ENCODE measurements around the gene DEFB116. TPM values are rescaled to one million over a fixed set of nuclear protein-coding genes. Genes with fewer than 3 reads are reported as not detected.

DEFB116 gene
- total and polyA plus RNA-seq, 2 experiments from 2014 or later: not detected

- no peak for TF ChIP-seq CTCF (IDR thresholded peaks at IDR 0.05; ENCODE audit: low read depth, low read length)
- Histone ChIP-seq H3K9me3 (ENCODE audit: low read depth) (no peaks in the 10 kb centered on the region), H3K4me3 (no peak overlapping the region), H3K27me3 (no peaks in the 10 kb centered on the region), H3K27ac (no peak overlapping the region), H3K36me3 (no peaks in the 10 kb centered on the region), H3K4me1 (ENCODE audit: low read depth) (no peaks in the 10 kb centered on the region)
- no peak for DNase-seq (ENCODE audit: low read depth in 1 of 2, low spot score in 1 of 2)
Observed at GRCh38 chr20:31278178-31278577, 30.2 kb downstream of the DEFB116 start.

- no peaks in the 10 kb centered on the region for H3K27me3 ChIP-seq
- H3K27ac ChIP-seq: no peak overlapping the region
- no peaks in the 10 kb centered on the region for H3K4me1 ChIP-seq (ENCODE audit: low read depth)
- TF ChIP-seq CTCF (IDR thresholded peaks at IDR 0.05; ENCODE audit: low read depth, low read length): no peak
- H3K4me3 ChIP-seq: no peak overlapping the region
- H3K9me3 ChIP-seq (ENCODE audit: low read depth): no peaks in the 10 kb centered on the region
- no peak for DNase-seq (ENCODE audit: low read depth in 1 of 2, low spot score in 1 of 2)
- no peaks in the 10 kb centered on the region for H3K36me3 ChIP-seq
Observed at GRCh38 chr20:31274441-31274840, 33.9 kb downstream of the DEFB116 start.

DNA sequence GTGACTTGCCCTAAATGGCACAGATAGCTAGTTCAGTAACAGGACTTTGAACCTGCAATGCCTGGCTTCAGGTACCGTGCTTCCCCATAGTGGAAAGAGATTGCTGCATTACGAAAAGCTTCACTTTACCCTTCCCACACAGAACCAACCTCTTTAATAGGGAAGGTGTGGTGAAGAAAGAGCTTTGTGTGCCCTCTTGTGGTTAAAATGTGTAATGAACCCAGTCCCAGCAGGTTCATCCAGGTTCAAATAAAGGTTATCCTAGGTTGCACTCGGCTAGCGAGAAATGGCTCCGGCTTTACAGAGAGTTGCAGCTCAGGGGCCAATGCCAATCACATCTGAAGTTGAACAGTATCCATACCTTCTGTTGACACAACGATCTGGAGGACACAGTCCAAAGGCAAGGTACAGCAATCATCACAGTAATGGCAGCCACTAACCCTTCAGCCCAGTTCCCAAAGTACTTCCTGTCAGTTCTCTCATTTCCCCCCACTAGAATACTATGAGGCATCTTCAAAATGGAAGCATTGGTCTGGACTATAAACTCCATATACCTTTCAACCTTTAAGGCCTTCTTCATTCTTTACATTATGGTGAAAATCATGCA lies 48.0 kb downstream of the DEFB116 start:
- no peak for TF ChIP-seq CTCF (IDR thresholded peaks at IDR 0.05; ENCODE audit: low read depth, low read length)
- Histone ChIP-seq H3K27ac (no peak overlapping the region), H3K4me1 (ENCODE audit: low read depth) (no peaks in the 10 kb centered on the region), H3K9me3 (ENCODE audit: low read depth) (no peaks in the 10 kb centered on the region), H3K27me3 (no peaks in the 10 kb centered on the region), H3K4me3 (no peak overlapping the region), H3K36me3 (no peaks in the 10 kb centered on the region)
- no peak for DNase-seq (ENCODE audit: low read depth in 1 of 2, low spot score in 1 of 2)

GRCh38 chr20:31257364-31257763 lies 51.0 kb downstream of the DEFB116 start, which contains the start of gene DEFB115:
TSS of gene DEFB115 (plus strand) at chr20:31257664. CDS start at chr20:31257664, 0 bp downstream.
- H3K27me3 ChIP-seq: no peaks in the 10 kb centered on the region
- no peak for DNase-seq (ENCODE audit: low read depth in 1 of 2, low spot score in 1 of 2)
- H3K4me1 ChIP-seq (ENCODE audit: low read depth): no peaks in the 10 kb centered on the region
- no peaks in the 10 kb centered on the region for H3K9me3 ChIP-seq (ENCODE audit: low read depth)
- TF ChIP-seq CTCF (IDR thresholded peaks at IDR 0.05; ENCODE audit: low read depth, low read length): no peak
- H3K36me3 ChIP-seq: no peaks in the 10 kb centered on the region
- H3K27ac ChIP-seq: no peak within 1 kb of the TSS
- no peak within 1 kb of the TSS for H3K4me3 ChIP-seq

DNA sequence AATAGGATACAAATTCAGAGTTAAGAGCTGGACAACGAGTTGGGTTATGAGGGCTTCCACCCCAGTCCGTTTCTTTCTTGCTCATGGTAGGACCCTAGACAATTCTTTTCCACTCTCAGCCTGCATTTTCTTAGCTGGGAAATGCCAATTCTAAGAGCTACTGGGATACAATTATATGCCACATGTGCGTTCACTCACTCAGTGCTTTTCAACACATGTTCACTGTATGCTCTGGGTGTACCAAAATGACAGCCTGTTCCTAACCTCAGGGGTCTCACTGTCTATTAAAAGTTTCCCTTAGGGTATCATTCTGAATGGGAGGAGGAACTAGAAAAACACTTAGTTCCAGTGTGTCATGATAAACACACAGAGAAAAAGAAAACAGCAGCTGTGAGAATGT lies 51.4 kb downstream of the DEFB116 start:
- H3K4me1 ChIP-seq (ENCODE audit: low read depth): no peaks in the 10 kb centered on the region
- no peak overlapping the region for H3K27ac ChIP-seq
- no peaks in the 10 kb centered on the region for H3K27me3 ChIP-seq
- no peak for TF ChIP-seq CTCF (IDR thresholded peaks at IDR 0.05; ENCODE audit: low read depth, low read length)
- DNase-seq (ENCODE audit: low read depth in 1 of 2, low spot score in 1 of 2): no peak
- H3K4me3 ChIP-seq: no peak overlapping the region
- no peaks in the 10 kb centered on the region for H3K9me3 ChIP-seq (ENCODE audit: low read depth)
- H3K36me3 ChIP-seq: no peaks in the 10 kb centered on the region

Other genes starting within 250 kb of the DEFB116 start
- gene DEFB115, start 50.9 kb downstream of the DEFB116 start, total RNA-seq: not detected in 2 replicates
- gene DEFB115, start 50.9 kb downstream of the DEFB116 start, polyA plus RNA-seq: not detected in 2 replicates
- gene DEFB118, start 60.0 kb upstream of the DEFB116 start, total RNA-seq: not detected in 2 replicates
- gene DEFB118, start 60.0 kb upstream of the DEFB116 start, polyA plus RNA-seq: not detected in 2 replicates
- gene DEFB119, start 82.0 kb upstream of the DEFB116 start, total RNA-seq: not detected in 2 replicates
- not detected in 2 replicates for gene DEFB119, start 82.0 kb upstream of the DEFB116 start, polyA plus RNA-seq
- gene DEFB121, start 97.6 kb upstream of the DEFB116 start, total RNA-seq: not detected in 2 replicates
- not detected in 2 replicates for gene DEFB121, start 97.6 kb upstream of the DEFB116 start, polyA plus RNA-seq
- not detected in 2 replicates for gene DEFB123, start 132.0 kb upstream of the DEFB116 start, total RNA-seq
- not detected in 2 replicates for gene DEFB123, start 132.0 kb upstream of the DEFB116 start, polyA plus RNA-seq
- not detected in 2 replicates for gene DEFB124, start 166.5 kb upstream of the DEFB116 start, total RNA-seq
- gene DEFB124, start 166.5 kb upstream of the DEFB116 start, polyA plus RNA-seq: not detected in 2 replicates
- not detected in 2 replicates for gene REM1, start 166.7 kb upstream of the DEFB116 start, total RNA-seq
- not detected in 2 replicates for gene REM1, start 166.7 kb upstream of the DEFB116 start, polyA plus RNA-seq
- gene HM13, start 205.9 kb upstream of the DEFB116 start, total RNA-seq: 49.8 and 62.6 TPM in 2 replicates
- gene HM13, start 205.9 kb upstream of the DEFB116 start, polyA plus RNA-seq: 125 and 170 TPM in 2 replicates

Data from cardiac muscle cell (in vitro differentiated cells and primary cell).